ENCODE measurements around the gene ABL1. TPM values are rescaled to one million over a fixed set of nuclear protein-coding genes. Genes with fewer than 3 reads are reported as not detected.

ABL1 gene
- total and polyA plus RNA-seq, 2 of the 13 experiments (the other 11 are each of a cell fraction or from before 2014, with no cell fraction given) = 10.8 to 20.4 TPM

GRCh38 chr9:130915096-130915447, 80.0 kb downstream of the ABL1 start:
- Histone ChIP-seq H4K20me1 (ENCODE audit: insufficient read depth, low read length) (no peaks in the 10 kb centered on the region), H2AFZ (ENCODE audit: low read length) (no peak overlapping the region), H3K9me3 (ENCODE audit: low read length) (no peaks in the 10 kb centered on the region), H3K4me2 (ENCODE audit: low read depth, low read length) (no peak overlapping the region), H3K79me2 (ENCODE audit: insufficient read depth, low read length) (no peaks in the 10 kb centered on the region), H3K27me3 (ENCODE audit: control insufficient read depth in 1 of 2, insufficient read depth in 2 of 2, low read length in 2 of 2) (peaks cover 33 to 90% of the 10 kb centered on the region in 2 experiments), H3K27ac (ENCODE audit: extremely low read length, insufficient read depth, low read length) (no peak overlapping the region), H3K4me3 (replicated peaks in 1 of 3; ENCODE audit: insufficient read depth in 1 of 3, low read depth in 2 of 3, low read length in 3 of 3) (no peak overlapping the region), H3K36me3 (replicated peaks in 1 of 2; ENCODE audit: control insufficient read depth in 1 of 2, insufficient read depth in 2 of 2, low read length in 2 of 2) (no peaks in the 10 kb centered on the region), H3K9ac (ENCODE audit: insufficient read depth, low read depth, low read length) (no peak overlapping the region), H3K4me1 (ENCODE audit: insufficient read depth, low read length) (no peaks in the 10 kb centered on the region)
- 46% methylated on average over 7 of the region's 8 CpGs for WGBS (ENCODE audit: low lambda C conversion rate)
- ChIA-PET CTCF (ENCODE audit: low intra/inter-chr PET ratio, low total read pairs) (no interaction called here), POLR2A (no interaction called here)
- in situ Hi-C loops (cut with HindIII; ENCODE audit: extremely low pct_ligation_motif_present, low pct_unique_long_range_greater_than_20kb) = no loop called here
- intact Hi-C loops (cut with micrococcal nuclease; ENCODE audit: unreplicated experiment) = no loop called here
- no TSS peak for BruUV-seq (replicated peaks)
- DNase-seq (ENCODE audit: low spot score) (no peak), FAIRE-seq (no peak), ATAC-seq (no peak; the same call in 2 of the 3 replicates)
- TF ChIP-seq ZNF619 (CRISPR knock-in tag; IDR thresholded peaks at IDR 0.05) = no peak
- TF ChIP-seq CENPBD1 (CRISPR knock-in tag; IDR thresholded peaks at IDR 0.05; ENCODE audit: borderline replicate concordance, low read depth) = no peak
- no peak for TF ChIP-seq KDM5B (CRISPR knock-in tag; IDR thresholded peaks at IDR 0.05; ENCODE audit: borderline replicate concordance)
- no peak for TF ChIP-seq MAF1 (CRISPR knock-in tag; IDR thresholded peaks at IDR 0.05; ENCODE audit: borderline replicate concordance)
- no peak for TF ChIP-seq ZHX2 (IDR thresholded peaks at IDR 0.05; ENCODE audit: low read depth)
- TF ChIP-seq ZHX2 (CRISPR knock-in tag; IDR thresholded peaks at IDR 0.05; ENCODE audit: borderline replicate concordance) = no peak
- no peak for TF ChIP-seq RFX5 (IDR thresholded peaks at IDR 0.05; ENCODE audit: low read depth, low read length)
- no peak for TF ChIP-seq HOXA9 (CRISPR knock-in tag; IDR thresholded peaks at IDR 0.05; ENCODE audit: borderline replicate concordance)
- TF ChIP-seq FUBP1 (CRISPR knock-in tag; IDR thresholded peaks at IDR 0.05; ENCODE audit: borderline replicate concordance) = no peak
- no peak for TF ChIP-seq SIN3B (IDR thresholded peaks at IDR 0.05; ENCODE audit: low read length)
- no peak for TF ChIP-seq NFKB2 (CRISPR knock-in tag; IDR thresholded peaks at IDR 0.05; ENCODE audit: borderline replicate concordance)
- TF ChIP-seq GATAD1 (CRISPR knock-in tag; IDR thresholded peaks at IDR 0.05) = no peak
- TF ChIP-seq ZNF75D (CRISPR knock-in tag; IDR thresholded peaks at IDR 0.05; ENCODE audit: borderline replicate concordance) = no peak
- no peak for TF ChIP-seq PAWR (CRISPR knock-in tag; IDR thresholded peaks at IDR 0.05; ENCODE audit: borderline replicate concordance)
- TF ChIP-seq PCBP1 (IDR thresholded peaks at IDR 0.05; ENCODE audit: borderline replicate concordance, low read depth, low read length) = no peak
- TF ChIP-seq SALL1 (CRISPR knock-in tag; IDR thresholded peaks at IDR 0.05) = no peak
- no peak for TF ChIP-seq BRD4 (CRISPR knock-in tag; IDR thresholded peaks at IDR 0.05)
- TF ChIP-seq DMAP1 (CRISPR knock-in tag; IDR thresholded peaks at IDR 0.05) = no peak

Measured in HepG2 (cell line).